H54 (cell line): Measurements from ENCODE around the gene PACS1.
"Not testable (repeated sequence)": the region's sequence is repeated elsewhere in the genome, so short reads cannot be mapped to it uniquely, and the experiment has no call there.

Experiments
- DNase-seq: peaks from one replicate; pipeline ENCODE4 v3.0.0; 2011; ENCODE audit warnings: low spot score, mixed read lengths; ENCODE audit not compliant: insufficient read length
- FAIRE-seq: peaks from 3 replicates; lab custom pipeline; 2011; peaks lifted over from hg19 to GRCh38; lab: Jason Lieb, UNC
- POLR2A ChIP-seq: IDR thresholded peaks from 2 replicates; pipeline ENCODE4 v1.6.1; 2011; ENCODE audit warnings: low read depth, mild to moderate bottlenecking, low read length

PACS1 gene

GRCh38 chr11:66069715-66070603 is at the start of gene PACS1:
Gene PACS1, plus strand, starts transcription at chr11:66070272. Its CDS starts 215 bp downstream, at chr11:66070487.
- peak; percentile 82 for DNase-seq
- FAIRE-seq = no peak

GRCh38 chr11:66020618-66021357 is 49.3 kb upstream of the PACS1 start:
- DNase-seq (peak; percentile 91), FAIRE-seq (no peak)
- peak; percentile 34; the same call in 1 of the 2 replicates for TF ChIP-seq POLR2A

More at GRCh38 chr11:66069715-66070603, at the start of gene PACS1:
- TF ChIP-seq POLR2A = peak; percentile 87

GRCh38 chr11:66022401-66023185 is 47.5 kb upstream of the PACS1 start:
- no peak for FAIRE-seq
- no peak for TF ChIP-seq POLR2A
- DNase-seq = peak; percentile 73

GRCh38 chr11:66023186-66023440 is 47.0 kb upstream of the PACS1 start:
- FAIRE-seq, DNase-seq: not testable (repeated sequence)

- FAIRE-seq (no peak), DNase-seq (no peak)
- no peak for TF ChIP-seq POLR2A
Measured at GRCh38 chr11:66026017-66026529, 44.0 kb upstream of the PACS1 start, which contains the start of gene CATSPER1. Gene CATSPER1, minus strand, starts transcription at chr11:66026479. Its CDS starts 100 bp downstream, at chr11:66026379.

- DNase-seq (no peak), FAIRE-seq (no peak)
- no peak for TF ChIP-seq POLR2A
Measured at GRCh38 chr11:66032957-66033735, 36.9 kb upstream of the PACS1 start.

- FAIRE-seq = no peak
- no peak for DNase-seq
- TF ChIP-seq POLR2A = no peak
Measured at GRCh38 chr11:66035653-66036333, 34.3 kb upstream of the PACS1 start.

GRCh38 chr11:66036334-66036710 is 33.8 kb upstream of the PACS1 start:
- FAIRE-seq (no peak), DNase-seq (no peak)
- no peak for TF ChIP-seq POLR2A

- FAIRE-seq (no peak), DNase-seq (no peak)
- no peak for TF ChIP-seq POLR2A
Measured at GRCh38 chr11:66037327-66037726, 32.7 kb upstream of the PACS1 start.

- no peak for TF ChIP-seq POLR2A
- no peak for FAIRE-seq
- no peak for DNase-seq
Measured at GRCh38 chr11:66039765-66040164, 30.3 kb upstream of the PACS1 start.

GRCh38 chr11:66042227-66042995 is 27.7 kb upstream of the PACS1 start:
- no peak for TF ChIP-seq POLR2A
- DNase-seq = no peak
- no peak for FAIRE-seq
